Subcutaneous adipose tissue (tissue), 4 donors: Measurements from ENCODE around the gene IRF5. TPM values are rescaled to one million over a fixed set of nuclear protein-coding genes. Genes with fewer than 3 reads are reported as not detected.

Experiments
- CTCF ChIP-seq: fragments of 450-650 bp; IDR thresholded peaks from one replicate; pipeline ENCODE4 v1.5.1; 2016; ENCODE audit warnings: low read depth, mild to moderate bottlenecking, control low read depth, antibody characterized with exemption, moderate library complexity
- total RNA-seq, 4 donors: library from RNA; depleted of rRNA; stranded (reverse); fragments of >200 nt; gene quantifications; one replicate each; pipeline ENCODE4 v1.1.0, GENCODE V29; 2016

Gene IRF5
- total RNA-seq, result 10 to 100 TPM; 12.7 to 32.6 (median 18.9) TPM

GRCh38 chr7:128937647-128938543 is at the start of gene IRF5:
Gene IRF5, plus strand, starts transcription at chr7:128937927. Its CDS starts 4,155 bp downstream, at chr7:128942082.
- TF ChIP-seq CTCF, result no peak

- no peak for TF ChIP-seq CTCF
These were observed 49.5 kb upstream of the IRF5 start for GRCh38 chr7:128888039-128888755.

- no peak for TF ChIP-seq CTCF
These were observed 49.0 kb upstream of the IRF5 start for GRCh38 chr7:128888756-128889095.

GRCh38 chr7:128889121-128889520 is 48.6 kb upstream of the IRF5 start:
- TF ChIP-seq CTCF, result no peak

GRCh38 chr7:128890306-128891109 is 47.2 kb upstream of the IRF5 start:
- TF ChIP-seq CTCF, result no peak

GRCh38 chr7:128891110-128891941 is 46.4 kb upstream of the IRF5 start:
- no peak for TF ChIP-seq CTCF
